A549 (cell line): ENCODE results near the gene HOXC10. TPM values are rescaled to one million over a fixed set of nuclear protein-coding genes. Genes with fewer than 3 reads are reported as not detected.

Experiments
- ATAC-seq, 2 experiments: fragments of 200-7000 bp in 1 of 2; fragments of >200 bp in 1 of 2; cut with Nextera tagmentation in 1 of 2; cut with Tn5 transposase in 1 of 2; 3 replicates each; pipeline versions ENCODE4 v1.8.0 to v1.9.1; 2018 to 2020; ENCODE audit warnings: mild to moderate bottlenecking in 1 of 2, moderate library complexity in 1 of 2
- CTCF ChIA-PET: fragments of 300-600 bp; sonication (Branson Sonifier 250); formaldehyde crosslinking; extraction: SDS; loops from one replicate; lab custom pipeline; 2021; ENCODE audit warnings: antibody characterized with exemption, inconsistent platforms; lab: Yijun Ruan, JAX
- POLR2A ChIA-PET: fragments of 350-600 bp; formaldehyde crosslinking; extraction: SDS; loops from one replicate; lab custom pipeline; 2021; ENCODE audit warnings: antibody characterized with exemption, inconsistent platforms; lab: Yijun Ruan, JAX
- DNase-seq, 2 experiments: peaks; one replicate each; pipeline versions ENCODE4 v3.0.0 to v3.0.0-alpha.2; 2011 to 2016; ENCODE audit warnings: low read depth in 1 of 2, low spot score in 1 of 2
- FAIRE-seq: peaks from 2 replicates; lab custom pipeline; 2011; peaks lifted over from hg19 to GRCh38; lab: Jason Lieb, UNC
- H3K27ac ChIP-seq, 2 experiments: fragments of >200 bp; sonication (Bioruptor Twin); formaldehyde crosslinking; 3 replicates each; pipeline ENCODE4 v1.5.1; 2016 to 2017
- H3K4me1 ChIP-seq: fragments of >200 bp; sonication (Bioruptor Twin); formaldehyde crosslinking; 3 replicates; pipeline ENCODE4 v1.6.1; 2016
- H3K4me2 ChIP-seq: fragments of >200 bp; sonication (Bioruptor Twin); formaldehyde crosslinking; 3 replicates; pipeline ENCODE4 v1.6.1; 2016
- H3K4me3 ChIP-seq: fragments of >200 bp; sonication (Bioruptor Twin); formaldehyde crosslinking; 3 replicates; pipeline ENCODE4 v1.5.1; 2016
- H3K9me3 ChIP-seq: fragments of >200 bp; sonication (Bioruptor Twin); formaldehyde crosslinking; 3 replicates; pipeline ENCODE4 v1.6.1; 2016
- ATOH8 ChIP-seq: fragments of 250-450 bp; sonication (Bioruptor Pico); IDR thresholded peaks from 2 replicates; pipeline ENCODE4 v1.5.0; 2020; ENCODE audit warnings: low read depth, mild to moderate bottlenecking, moderate library complexity
- BCL3 ChIP-seq: fragments of >200 bp; sonication (Bioruptor Twin); formaldehyde crosslinking; IDR thresholded peaks from 3 replicates; pipeline ENCODE4 v1.6.1; 2016
- CBX2 ChIP-seq: fragments of 200-600 bp; sonication (generic); IDR thresholded peaks from 2 replicates; pipeline ENCODE4 v1.6.1; 2016; ENCODE audit warnings: low read depth, mild to moderate bottlenecking, borderline replicate concordance
- CBX8 ChIP-seq: fragments of 200-600 bp; sonication (generic); IDR thresholded peaks from 2 replicates; pipeline ENCODE4 v1.6.1; 2016
- CEBPB ChIP-seq, 2 experiments: fragments of >200 bp in 1 of 2; sonication (Bioruptor Twin) in 1 of 2; formaldehyde crosslinking in 1 of 2; IDR thresholded peaks; 2 replicates each; pipeline ENCODE4 v1.6.1; 2012 to 2016
- CTCF ChIP-seq: fragments of >200 bp; sonication (Bioruptor Twin); formaldehyde crosslinking; IDR thresholded peaks from 3 replicates; pipeline ENCODE4 v1.5.1; 2016
- ESRRA ChIP-seq: fragments of 150-350 bp; IDR thresholded peaks from 2 replicates; pipeline ENCODE4 v1.6.1; 2014; ENCODE audit warnings: mild to moderate bottlenecking, low read length, borderline replicate concordance
- FOSB ChIP-seq: fragments of 250-450 bp; sonication (Bioruptor Pico); IDR thresholded peaks from 2 replicates; pipeline ENCODE4 v1.5.0; 2020; ENCODE audit warnings: mild to moderate bottlenecking, moderate library complexity
- FOSL2 ChIP-seq, 2 experiments: fragments of 450-650 bp in 1 of 2; fragments of >200 bp in 1 of 2; sonication (Bioruptor Twin) in 1 of 2; formaldehyde crosslinking; IDR thresholded peaks; 2 replicates each; pipeline versions ENCODE4 v1.5.0 to v1.6.1; 2016 to 2020; ENCODE audit warnings: mild to moderate bottlenecking in 1 of 2, moderate library complexity in 1 of 2
- HDAC2 ChIP-seq: fragments of 200-600 bp; sonication (generic); IDR thresholded peaks from 2 replicates; pipeline ENCODE4 v1.6.1; 2016
- HOXA7 ChIP-seq: fragments of 250-450 bp; sonication (Bioruptor Pico); IDR thresholded peaks from 2 replicates; pipeline ENCODE4 v1.5.0; 2020; ENCODE audit warnings: mild to moderate bottlenecking, moderate library complexity
- HOXB13 ChIP-seq: fragments of 250-450 bp; sonication (Bioruptor Pico); IDR thresholded peaks from 2 replicates; pipeline ENCODE4 v1.5.0; 2020; ENCODE audit warnings: low read depth, mild to moderate bottlenecking, moderate library complexity
- HOXB5 ChIP-seq: fragments of 250-450 bp; sonication (Bioruptor Pico); IDR thresholded peaks from 2 replicates; pipeline ENCODE4 v1.5.0; 2020; ENCODE audit warnings: mild to moderate bottlenecking, moderate library complexity
- JUNB ChIP-seq: fragments of >200 bp; sonication (Bioruptor Twin); formaldehyde crosslinking; IDR thresholded peaks from 2 replicates; pipeline ENCODE4 v1.6.1; 2016
- KDM1A ChIP-seq: fragments of 200-600 bp; sonication (generic); IDR thresholded peaks from 2 replicates; pipeline ENCODE4 v1.6.1; 2016; ENCODE audit warnings: low read depth, mild to moderate bottlenecking
- MAFK ChIP-seq: fragments of 450-650 bp; IDR thresholded peaks from 2 replicates; pipeline ENCODE4 v1.6.1; 2014; ENCODE audit not compliant: partially characterized antibody
- MAX ChIP-seq: IDR thresholded peaks from 2 replicates; pipeline ENCODE4 v1.6.1; 2012
- MYC ChIP-seq: IDR thresholded peaks from 2 replicates; pipeline ENCODE4 v1.6.1; 2012; ENCODE audit warnings: mild to moderate bottlenecking, inconsistent platforms, low read length, improper control_type of control experiment, borderline replicate concordance
- NFE2L2 ChIP-seq: fragments of 150-350 bp; conservative IDR thresholded peaks from 2 replicates; pipeline ENCODE4 v1.6.1; 2014; ENCODE audit warnings: low read length
- POLR2AphosphoS2 ChIP-seq: conservative IDR thresholded peaks from 2 replicates; pipeline ENCODE4 v1.6.1; 2012; ENCODE audit warnings: low read length, improper control_type of control experiment, inconsistent platforms
- RAD21 ChIP-seq, 2 experiments: fragments of >200 bp in 1 of 2; sonication (Bioruptor Twin) in 1 of 2; formaldehyde crosslinking in 1 of 2; IDR thresholded peaks in 1 of 2; conservative IDR thresholded peaks in 1 of 2; 2 replicates in 1 of 2; 3 replicates in 1 of 2; pipeline ENCODE4 v1.6.1; 2012 to 2018; ENCODE audit warnings: inconsistent platforms in 1 of 2
- RCOR1 ChIP-seq: fragments of 150-350 bp; IDR thresholded peaks from 2 replicates; pipeline ENCODE4 v1.6.1; 2014; ENCODE audit warnings: antibody characterized with exemption, low read length, low read depth
- SMC3 ChIP-seq: fragments of >200 bp; sonication (Bioruptor Twin); formaldehyde crosslinking; IDR thresholded peaks from 3 replicates; pipeline ENCODE4 v1.6.1; 2018; ENCODE audit warnings: inconsistent platforms
- ZNF302 ChIP-seq: fragments of 250-450 bp; sonication (Bioruptor Pico); IDR thresholded peaks from 2 replicates; pipeline ENCODE4 v1.9.0; 2021; ENCODE audit warnings: inconsistent platforms, mild to moderate bottlenecking, moderate library complexity
- WGBS: methylation state at CpG from one replicate; pipeline ENCODE4 v1.1.6; 2017; ENCODE audit errors: missing lambda C conversion rate; 5-methylcytosine and 5-hydroxymethylcytosine counted together
- polyA plus RNA-seq, 4 experiments: library from polyadenylated mRNA; depleted of rRNA in 3 of 4; stranded (reverse); fragments of >200 nt; fragmentation: RNase III in 1 of 4; extraction: RNeasy Plus Mini Kit Qiagen cat#74134 plus additional on column Dnase treatment in 1 of 4; gene quantifications; 2 replicates in 3 of 4; 3 replicates in 1 of 4; pipeline ENCODE4 v1.2.3, GENCODE V29; 2011 to 2017

HOXC10 gene
- polyA plus RNA-seq, 2 of the 4 experiments (the other 2 are of a cell fraction): 2.9 to 3.2 TPM

- H3K9me3 ChIP-seq: no peaks in the 10 kb centered on the region
- H3K4me2 ChIP-seq: no peak overlapping the region
- no peak for TF ChIP-seq ESRRA
- no peak for TF ChIP-seq NFE2L2
- peak overlapping the region in 1 of 2 experiments; percentile 59; a peak in 2 of 6 replicates for H3K27ac ChIP-seq
- no peak overlapping the region for H3K4me3 ChIP-seq
- ATAC-seq (no peak), FAIRE-seq (no peak), DNase-seq (no peak)
- ChIA-PET POLR2A (no interaction called here), CTCF (interaction anchor here (1.0 to 27.9 kb wide), 10 partner anchors 7 to 319 kb away, joined by 3 to 476 read pairs (median 6); partner anchors contain the start of genes HOXC10, HOXC5, HOXC6 and HOXC8)
- 90% methylated on average over 23 of the region's 23 CpGs for WGBS
- peaks cover 35% of the 10 kb centered on the region for H3K4me1 ChIP-seq
These were observed 35.9 kb downstream of the HOXC10 start for GRCh38 chr12:54020591-54021405.

GRCh38 chr12:54021432-54022013 is 36.6 kb downstream of the HOXC10 start:
- FAIRE-seq (no peak), ATAC-seq (no peak), DNase-seq (peak in 1 of 2 experiments; percentile 45)
- WGBS: 66% methylated on average over 16 of the region's 16 CpGs
- peak overlapping the region; percentile 37; the same call in 2 of the 3 replicates for H3K4me2 ChIP-seq
- peak overlapping the region in 1 of 2 experiments; percentile 59; a peak in 2 of 6 replicates for H3K27ac ChIP-seq
- no peaks in the 10 kb centered on the region for H3K9me3 ChIP-seq
- peak in 1 of 2 experiments; percentile 15; a peak in 1 of 5 replicates for TF ChIP-seq RAD21 (conservative IDR thresholded peaks at IDR 0.05 in 1 of 2, IDR thresholded peaks at IDR 0.05 in 1 of 2)
- no peak for TF ChIP-seq ATOH8 (CRISPR knock-in tag)
- no peak for TF ChIP-seq MYC
- ChIA-PET CTCF (interaction anchor here (1.2 to 27.9 kb wide), 11 partner anchors 10 to 319 kb away, joined by 3 to 476 read pairs (median 8); partner anchors contain the start of genes HOXC10, HOXC5, HOXC8 and SMUG1), POLR2A (no interaction called here)
- H3K4me3 ChIP-seq: no peak overlapping the region
- peaks cover 35% of the 10 kb centered on the region for H3K4me1 ChIP-seq

GRCh38 chr12:54022960-54023884 is 38.3 kb downstream of the HOXC10 start:
- ATAC-seq: no peak

More at GRCh38 chr12:54022960-54023884, 38.3 kb downstream of the HOXC10 start:
- DNase-seq (no peak), FAIRE-seq (no peak)
- no peak overlapping the region for H3K4me3 ChIP-seq
- no peak overlapping the region for H3K4me2 ChIP-seq
- H3K27ac ChIP-seq: no peak overlapping the region
- no peaks in the 10 kb centered on the region for H3K9me3 ChIP-seq
- CTCF ChIA-PET: interaction anchor here (0.9 to 27.9 kb wide), 13 partner anchors 8 to 276 kb away, joined by 3 to 476 read pairs (median 8); partner anchors contain the start of genes HOXC5, HOXC8 and SMUG1
- 83% methylated on average over 8 of the region's 8 CpGs for WGBS
- H3K4me1 ChIP-seq: peaks cover 41% of the 10 kb centered on the region
- POLR2A ChIA-PET: interaction anchor here (1.1 kb wide), 1 partner anchor 14 kb away, joined by 5 read pairs; the partner anchor contains the start of gene HOXC8
- TF ChIP-seq CBX8 (no peak), HOXB5 (CRISPR knock-in tag) (no peak), MAFK (no peak), BCL3 (no peak), HOXB13 (CRISPR knock-in tag) (no peak), HOXA7 (CRISPR knock-in tag) (no peak), KDM1A (no peak), FOSL2 (IDR thresholded peaks at IDR 0.05) (no peak), FOSL2 (CRISPR knock-in tag; IDR thresholded peaks at IDR 0.05) (no peak), ZNF302 (CRISPR knock-in tag) (no peak), FOSB (CRISPR knock-in tag) (no peak), RAD21 (conservative IDR thresholded peaks at IDR 0.05 in 1 of 2, IDR thresholded peaks at IDR 0.05 in 1 of 2) (no peak), RCOR1 (no peak), JUNB (no peak), CEBPB (IDR thresholded peaks at IDR 0.05) (no peak), POLR2AphosphoS2 (no peak), CBX2 (no peak), CTCF (no peak), SMC3 (no peak), HDAC2 (no peak), MAX (no peak)
